Thymus (tissue), 11 donors: ENCODE data around the gene XPO1. TPM values are rescaled to one million over a fixed set of nuclear protein-coding genes. Genes with fewer than 3 reads are reported as not detected.
A peak's percentile ranks its signal among the peaks of the same experiment; 100 is the strongest.

Experiments used
- DNase-seq, 9 donors: peaks; one replicate each; pipeline ENCODE4 v3.0.0-alpha.2; 2013; ENCODE audit warnings: low spot score in 9 of 9, low read depth in 6 of 9, missing footprints in 1 of 9
- H3K27ac ChIP-seq, 2 donors: one replicate each; pipeline ENCODE4 v1.5.1; 2013; ENCODE audit warnings: control low read depth in 1 of 2, low read depth in 1 of 2, low read length in 1 of 2, mild to moderate bottlenecking in 1 of 2, moderate library complexity in 1 of 2
- H3K27me3 ChIP-seq, 2 donors: one replicate each; pipeline ENCODE4 v1.5.1; 2013; ENCODE audit warnings: low read length in 1 of 2; ENCODE audit not compliant: control insufficient read depth in 2 of 2, insufficient read depth in 1 of 2
- H3K36me3 ChIP-seq, 2 donors: one replicate each; pipeline ENCODE4 v1.5.1; 2013; ENCODE audit warnings: low read length in 1 of 2, mild to moderate bottlenecking in 1 of 2, moderate library complexity in 1 of 2; ENCODE audit not compliant: control insufficient read depth in 2 of 2, insufficient read depth in 2 of 2
- H3K4me1 ChIP-seq, 2 donors: one replicate each; pipeline ENCODE4 v1.5.1; 2013; ENCODE audit warnings: low read length in 2 of 2; ENCODE audit not compliant: control insufficient read depth in 2 of 2, insufficient read depth in 2 of 2
- H3K4me3 ChIP-seq, 2 donors: one replicate each; pipeline ENCODE4 v1.5.1; 2013; ENCODE audit warnings: low read length in 2 of 2, control low read depth in 1 of 2, mild to moderate bottlenecking in 1 of 2
- H3K9me3 ChIP-seq, 2 donors: one replicate each; pipeline ENCODE4 v1.5.1; 2013; ENCODE audit warnings: low read length in 1 of 2, mild to moderate bottlenecking in 1 of 2; ENCODE audit not compliant: control insufficient read depth in 2 of 2, insufficient read depth in 1 of 2
- WGBS: extraction: QIAGEN DNeasy Blood & Tissue Kit; methylation state at CpG from one replicate; pipeline ENCODE4 v1.1.7; 2013; 5-methylcytosine and 5-hydroxymethylcytosine counted together
- polyA plus RNA-seq: library from polyadenylated mRNA; stranded (reverse); fragments of 200-250 nt; gene quantifications from one replicate; pipeline ENCODE4 v1.2.3, GENCODE V29; 2013
- total RNA-seq: library from RNA; stranded (reverse); fragments of 120-200 nt; gene quantifications from one replicate; pipeline ENCODE4 v1.2.4, GENCODE V29; 2013
- donor health status: healthy.

XPO1 gene
- total and polyA plus RNA-seq, 2 donors = 148 to 174 TPM

- no peaks in the 10 kb centered on the region for H3K36me3 ChIP-seq
- under 1% methylated on average over 15 of the region's 15 CpGs for WGBS
- H3K4me3 ChIP-seq = peak overlapping the region; percentile 84 to 94
- no peaks in the 10 kb centered on the region for H3K9me3 ChIP-seq
- no peaks in the 10 kb centered on the region for H3K27me3 ChIP-seq
- no peak for DNase-seq
- peaks cover 13 to 17% of the 10 kb centered on the region in 2 donors for H3K4me1 ChIP-seq
- H3K27ac ChIP-seq = peak overlapping the region; percentile 99 to 100
Measured at GRCh38 chr2:61537950-61538199, 281 bp downstream of the XPO1 start.

GRCh38 chr2:61537277-61537949, 743 bp downstream of the XPO1 start:
- Histone ChIP-seq H3K27ac (peak overlapping the region; percentile 99 to 100), H3K27me3 (no peaks in the 10 kb centered on the region), H3K36me3 (peaks cover 0 to under 1% of the 10 kb centered on the region in 2 donors), H3K4me1 (peaks cover 13 to 18% of the 10 kb centered on the region in 2 donors), H3K4me3 (peak overlapping the region; percentile 84 to 94), H3K9me3 (no peaks in the 10 kb centered on the region)
- DNase-seq = peak in 3 of 9 donors; percentile 7 to 36 (median 14)
- 1% methylated on average over 52 of the region's 52 CpGs for WGBS

DNA sequence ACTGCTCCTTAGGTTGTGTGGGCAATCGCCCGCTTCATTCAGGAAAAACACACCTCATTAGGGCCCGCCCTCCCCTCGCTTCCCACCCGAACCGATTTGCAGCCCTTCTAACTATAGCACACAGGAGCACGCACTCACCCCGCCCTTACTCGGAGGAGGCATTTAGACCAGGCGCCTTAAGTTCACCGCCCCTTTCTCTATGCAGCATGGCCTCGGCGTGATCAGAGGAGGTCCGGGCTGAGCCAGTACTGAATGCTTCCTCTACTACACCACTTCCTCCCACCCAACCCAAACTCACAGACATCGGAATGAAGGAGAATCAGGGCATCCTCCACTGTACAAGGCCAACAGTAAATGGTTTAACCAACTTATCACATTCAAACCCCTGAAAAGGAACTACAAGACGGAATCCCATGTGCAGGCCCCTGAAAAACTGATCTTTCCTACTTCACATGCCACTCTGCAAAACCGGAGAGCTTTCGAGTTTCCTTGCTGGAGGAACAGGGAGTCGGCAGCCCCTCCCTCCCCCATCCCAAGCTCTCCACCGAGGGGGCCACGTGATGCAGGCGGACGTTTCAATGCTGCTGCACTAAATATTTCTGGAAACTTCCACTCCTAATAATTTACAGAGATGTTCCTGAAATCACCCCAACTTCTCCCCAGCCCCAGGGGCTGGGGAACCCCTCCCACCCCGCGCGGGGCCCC, 1.4 kb downstream of the XPO1 start:
- WGBS = under 1% methylated on average over 26 of the region's 26 CpGs
- DNase-seq = peak; percentile 67 to 93 (median 84)
- Histone ChIP-seq H3K36me3 (peaks cover 0 to 5% of the 10 kb centered on the region in 2 donors), H3K4me3 (peak overlapping the region; percentile 84 to 94), H3K27ac (peak overlapping the region; percentile 99 to 100), H3K9me3 (no peaks in the 10 kb centered on the region), H3K4me1 (peaks cover 13 to 19% of the 10 kb centered on the region in 2 donors), H3K27me3 (no peaks in the 10 kb centered on the region)

DNA sequence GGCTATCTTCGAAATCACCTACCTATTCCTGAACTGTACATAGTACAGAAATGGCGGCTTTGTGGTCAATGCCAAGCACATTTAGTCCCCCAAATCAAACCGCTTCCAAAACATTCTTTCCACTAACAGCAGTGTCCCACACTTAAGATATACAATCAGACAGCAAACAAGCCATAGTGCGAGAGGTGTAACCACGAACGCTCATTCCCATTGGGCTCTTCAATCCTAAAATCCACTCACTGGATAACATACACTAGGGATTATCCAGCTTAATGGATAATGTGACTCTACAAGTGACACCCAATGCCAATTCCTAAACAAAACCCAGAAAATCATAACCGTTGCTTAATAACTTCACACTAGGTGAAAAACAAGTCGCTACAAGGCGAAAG, 2.0 kb downstream of the XPO1 start:
- WGBS = under 1% methylated on average over 9 of the region's 9 CpGs
- peaks cover 0 to 9% of the 10 kb centered on the region in 2 donors for H3K36me3 ChIP-seq
- H3K27me3 ChIP-seq = no peaks in the 10 kb centered on the region
- H3K4me1 ChIP-seq = peaks cover 13 to 19% of the 10 kb centered on the region in 2 donors
- peak overlapping the region; percentile 60 to 99 for H3K27ac ChIP-seq
- H3K9me3 ChIP-seq = no peaks in the 10 kb centered on the region
- peak overlapping the region; percentile 84 to 94 for H3K4me3 ChIP-seq
- DNase-seq = peak in 4 of 9 donors; percentile 7 to 21 (median 8)

- H3K4me1 ChIP-seq = peaks cover 13 to 19% of the 10 kb centered on the region in 2 donors
- H3K27me3 ChIP-seq = no peaks in the 10 kb centered on the region
- H3K4me3 ChIP-seq = peak overlapping the region; percentile 84 to 94
- peaks cover 0 to 12% of the 10 kb centered on the region in 2 donors for H3K36me3 ChIP-seq
- H3K9me3 ChIP-seq = no peaks in the 10 kb centered on the region
- 16% methylated on average over 5 of the region's 5 CpGs for WGBS
- DNase-seq = no peak
- H3K27ac ChIP-seq = no peak overlapping the region
Measured at GRCh38 chr2:61535449-61535848, 2.7 kb downstream of the XPO1 start.

- 35% methylated on average over 2 of the region's 2 CpGs for WGBS
- Histone ChIP-seq H3K9me3 (no peaks in the 10 kb centered on the region), H3K27ac (no peak overlapping the region), H3K36me3 (peaks cover 0 to 13% of the 10 kb centered on the region in 2 donors), H3K4me1 (peaks cover 13 to 19% of the 10 kb centered on the region in 2 donors), H3K4me3 (peak overlapping the region; percentile 84 to 94), H3K27me3 (no peaks in the 10 kb centered on the region)
- no peak for DNase-seq
Measured at GRCh38 chr2:61534926-61535325, 3.2 kb downstream of the XPO1 start.

- no peak for DNase-seq
- Histone ChIP-seq H3K4me1 (peaks cover 6 to 9% of the 10 kb centered on the region in 2 donors), H3K4me3 (no peak overlapping the region), H3K27ac (no peak overlapping the region), H3K9me3 (no peaks in the 10 kb centered on the region), H3K27me3 (no peaks in the 10 kb centered on the region), H3K36me3 (peaks cover 0 to 43% of the 10 kb centered on the region in 2 donors)
- WGBS = 82% methylated on average over 2 of the region's 2 CpGs
Measured at GRCh38 chr2:61530749-61531148, 7.4 kb downstream of the XPO1 start.

- no peaks in the 10 kb centered on the region for H3K27me3 ChIP-seq
- H3K27ac ChIP-seq = no peak overlapping the region
- peaks cover 0 to 46% of the 10 kb centered on the region in 2 donors for H3K36me3 ChIP-seq
- 94% methylated on average over 3 of the region's 3 CpGs for WGBS
- no peaks in the 10 kb centered on the region for H3K9me3 ChIP-seq
- no peak for DNase-seq
- no peak overlapping the region for H3K4me3 ChIP-seq
- H3K4me1 ChIP-seq = peaks cover 4 to 7% of the 10 kb centered on the region in 2 donors
Measured at GRCh38 chr2:61529944-61530735, 8.0 kb downstream of the XPO1 start.

GRCh38 chr2:61520261-61520660, 17.9 kb downstream of the XPO1 start:
- 94% methylated on average over 3 of the region's 3 CpGs for WGBS
- H3K36me3 ChIP-seq = peaks cover 35 to 78% of the 10 kb centered on the region in 2 donors
- DNase-seq = no peak
- H3K27ac ChIP-seq = no peak overlapping the region
- H3K4me1 ChIP-seq = no peaks in the 10 kb centered on the region
- H3K9me3 ChIP-seq = no peaks in the 10 kb centered on the region
- no peak overlapping the region for H3K4me3 ChIP-seq
- H3K27me3 ChIP-seq = no peaks in the 10 kb centered on the region
